Stromal cell of bone marrow (primary cell): ENCODE data around the gene NR6A1.

Source experiments
- DNase-seq: peaks from one replicate; pipeline ENCODE4 v3.0.0-alpha.2; 2012; ENCODE audit warnings: low read depth

NR6A1 gene

DNA sequence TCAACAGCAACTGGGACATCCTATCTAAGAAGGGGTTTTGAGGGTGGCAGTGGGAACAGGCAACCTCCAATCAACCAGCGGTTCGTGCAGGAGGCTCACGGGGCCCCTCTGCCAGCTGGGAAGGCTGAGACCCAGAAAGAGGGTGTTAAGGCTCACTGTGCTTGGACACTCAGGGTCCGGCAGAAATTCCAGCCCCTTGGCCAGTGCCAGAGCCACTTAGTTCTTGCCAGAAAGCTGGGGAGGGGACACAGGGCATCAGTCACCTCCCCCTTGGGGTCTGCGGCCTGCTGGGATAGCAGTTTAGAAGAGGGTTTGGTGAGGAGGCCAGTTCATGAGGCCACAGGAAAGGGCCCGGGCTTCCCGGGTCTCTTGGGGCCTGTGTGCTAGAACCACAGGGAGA, 300.4 kb downstream of the NR6A1 start:
- DNase-seq = no peak

- DNase-seq = no peak
Observed at GRCh38 chr9:124470306-124470705, 300.8 kb downstream of the NR6A1 start.

GRCh38 chr9:124469011-124469832, 301.9 kb downstream of the NR6A1 start:
- DNase-seq = no peak

- no peak for DNase-seq
Observed at GRCh38 chr9:124468061-124468740, 302.9 kb downstream of the NR6A1 start.

DNA sequence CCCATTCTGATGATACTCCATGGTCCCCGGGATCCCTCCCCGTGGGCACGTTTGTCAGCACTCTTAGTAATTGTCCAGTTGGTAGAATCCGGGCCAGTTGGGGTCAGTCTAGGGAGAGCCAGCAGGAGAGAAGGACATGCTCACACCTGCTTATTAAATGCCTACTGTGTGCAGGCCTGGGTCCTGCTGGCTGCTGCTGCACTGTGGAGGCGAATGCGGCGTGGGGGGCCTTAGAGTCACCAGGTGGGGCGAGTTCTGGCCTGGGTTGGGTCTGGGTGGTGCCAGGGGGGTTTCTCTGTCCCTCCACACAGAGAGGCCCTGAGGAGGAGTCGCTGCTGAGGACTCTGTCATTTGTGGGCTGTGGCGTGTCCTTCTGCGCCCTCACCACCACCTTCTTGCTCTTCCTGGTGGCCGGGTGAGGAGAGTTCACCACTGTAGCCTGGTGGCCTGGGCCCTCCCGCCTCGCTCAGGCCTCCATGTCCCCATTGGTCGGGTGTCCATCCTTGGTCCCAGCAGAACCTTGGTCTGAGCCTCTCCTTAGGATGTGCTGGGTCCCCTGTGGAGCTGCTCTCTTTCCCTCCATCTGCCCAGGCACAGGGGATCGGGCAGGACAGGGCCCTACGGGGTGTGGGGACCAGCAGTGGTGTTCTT, 303.6 kb downstream of the NR6A1 start:
- DNase-seq = no peak
